Stimulated activated CD8-positive, alpha-beta memory T cell treated with anti-CD3 and anti-CD28 coated beads, Interleukin-15, amount 100 ng/mL, for 4 hours (primary cell): ENCODE measurements around the gene GSTM4.

ENCODE experiments used
- DNase-seq, 2 donors: peaks; one replicate each; pipeline ENCODE4 v3.0.0-alpha.2; 2020; ENCODE audit warnings: low read depth in 2 of 2

The GSTM4 gene

GRCh38 chr1:109655615-109656519 lies at the start of gene GSTM4:
GSTM4 (plus strand) TSS chr1:109656099; CDS start chr1:109656390, 291 bp downstream.
- DNase-seq = peak; percentile 22 to 39

DNA sequence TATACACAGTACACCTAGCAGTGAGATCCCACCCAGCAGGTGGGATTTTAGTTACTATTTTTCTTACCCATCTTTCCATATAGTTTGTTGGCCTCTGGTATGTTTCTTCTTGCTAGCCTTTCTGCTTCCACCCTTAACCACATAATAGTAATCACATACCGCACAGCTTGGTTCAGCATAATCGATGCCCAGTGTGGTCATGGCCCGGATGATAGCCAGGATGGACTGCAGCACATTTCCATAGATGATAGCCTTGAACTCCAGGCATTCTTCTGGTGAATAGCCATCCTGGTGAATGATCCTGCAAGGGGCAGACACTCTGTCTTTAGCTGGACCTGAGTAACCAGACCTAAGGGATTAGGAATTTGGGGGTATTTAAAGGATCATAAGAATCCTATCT lies 46.0 kb upstream of the GSTM4 start:
- no peak for DNase-seq

DNA sequence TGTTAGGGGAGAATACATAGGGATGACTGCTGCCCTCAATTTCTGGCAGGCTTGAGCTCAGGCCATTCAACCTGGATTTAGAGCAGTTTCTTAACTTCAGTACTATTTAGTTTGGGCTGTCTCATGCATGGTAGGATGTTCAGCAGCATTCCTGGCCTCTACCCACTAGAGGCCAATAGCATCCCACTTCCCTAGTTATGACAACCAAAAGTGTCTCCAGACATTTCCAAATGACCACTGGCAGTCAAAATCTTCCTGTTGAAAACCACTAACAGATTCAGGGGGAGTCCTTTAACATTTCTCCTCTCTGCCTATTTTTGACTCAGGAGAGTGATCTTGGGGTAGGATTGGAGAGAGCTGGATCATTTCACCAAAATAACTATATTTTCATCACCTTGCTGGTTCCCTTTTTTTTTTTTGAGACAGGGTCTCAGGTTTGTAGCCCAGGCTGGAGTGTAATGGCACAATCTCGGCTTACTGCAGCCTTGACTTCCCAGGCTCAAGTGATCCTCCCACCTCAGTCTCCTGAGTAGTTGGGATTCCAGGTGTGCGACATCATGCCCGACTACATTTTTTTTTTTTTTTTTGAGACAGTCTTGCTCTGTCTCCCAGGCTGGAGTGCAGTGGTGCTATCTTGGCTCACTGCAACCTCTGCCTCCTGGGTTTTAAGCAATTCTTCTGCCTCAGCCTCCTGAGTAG lies 45.1 kb upstream of the GSTM4 start:
- DNase-seq = no peak

GRCh38 chr1:109611308-109611990 lies 44.5 kb upstream of the GSTM4 start:
- no peak for DNase-seq

DNA sequence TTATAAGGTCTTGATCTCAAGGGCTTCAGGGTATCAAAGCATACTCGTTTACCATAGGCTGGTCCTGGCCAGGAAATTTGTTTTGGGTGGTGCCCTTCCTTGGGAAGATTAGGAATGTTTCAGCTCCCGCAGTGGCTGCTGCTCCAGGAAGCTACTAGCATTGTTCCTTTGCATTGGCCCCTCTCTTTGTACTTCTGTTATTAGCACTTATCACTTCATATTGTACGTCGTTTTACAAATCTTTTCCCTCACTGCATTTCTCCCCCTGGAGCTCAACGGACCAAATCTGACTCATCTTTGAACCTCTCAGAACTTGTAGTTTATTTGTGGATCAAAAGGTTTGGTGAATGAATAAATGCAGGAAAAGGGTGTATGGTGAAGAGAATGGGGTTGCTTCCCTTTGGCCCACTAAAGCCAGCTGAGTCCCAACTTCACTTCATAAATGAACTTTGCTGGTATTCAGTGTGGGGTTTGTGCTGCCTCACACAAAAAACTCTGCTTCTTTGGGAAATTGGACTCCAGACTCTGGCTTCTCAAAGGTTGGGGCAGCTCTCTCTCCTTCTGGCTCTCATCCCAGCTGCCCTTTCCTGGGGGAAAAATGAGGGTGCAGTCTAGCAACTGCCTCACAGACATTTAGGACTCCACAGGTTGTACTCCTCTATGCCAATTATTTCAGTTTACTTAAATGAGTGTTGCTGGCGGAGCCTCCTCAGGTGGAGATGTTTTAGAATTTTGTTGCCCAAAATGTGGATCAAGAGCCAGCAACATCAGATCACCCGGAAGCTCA lies 42.3 kb upstream of the GSTM4 start:
- no peak for DNase-seq

GRCh38 chr1:109615879-109616278 lies 40.0 kb upstream of the GSTM4 start:
- DNase-seq = no peak

DNA sequence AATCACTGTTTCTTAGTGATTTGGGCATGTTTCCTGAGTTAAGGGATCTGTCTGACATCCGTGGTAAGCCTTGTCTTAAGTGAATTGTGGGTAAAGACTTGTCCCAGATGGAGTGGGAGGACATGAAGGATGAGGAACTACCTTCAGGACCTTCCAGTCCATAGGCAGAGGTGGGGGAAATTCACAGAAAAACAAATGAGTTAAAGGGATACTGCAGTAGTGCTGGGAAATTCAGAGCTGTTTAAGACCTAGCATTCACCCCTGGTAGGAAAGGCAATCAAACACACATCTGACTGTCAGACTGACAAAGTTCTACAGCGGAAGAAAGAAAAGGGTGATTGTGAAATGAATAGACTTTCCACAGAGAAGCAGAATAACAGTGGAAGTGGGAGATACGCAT lies 39.5 kb upstream of the GSTM4 start:
- DNase-seq = no peak

- no peak for DNase-seq
These were observed 38.6 kb upstream of the GSTM4 start for GRCh38 chr1:109617291-109617801.

GRCh38 chr1:109618661-109619575 lies 37.0 kb upstream of the GSTM4 start:
- DNase-seq = no peak

- DNase-seq = peak; percentile 52 to 58
These were observed 36.1 kb upstream of the GSTM4 start, which contains the start of the genes AMPD2 and GNAT2 for GRCh38 chr1:109619576-109620400. AMPD2 (plus strand) TSS chr1:109619837; CDS start chr1:109621176, 1,339 bp downstream. GNAT2 (minus strand) TSS chr1:109619616; CDS start chr1:109612870, 6,746 bp downstream.

DNA sequence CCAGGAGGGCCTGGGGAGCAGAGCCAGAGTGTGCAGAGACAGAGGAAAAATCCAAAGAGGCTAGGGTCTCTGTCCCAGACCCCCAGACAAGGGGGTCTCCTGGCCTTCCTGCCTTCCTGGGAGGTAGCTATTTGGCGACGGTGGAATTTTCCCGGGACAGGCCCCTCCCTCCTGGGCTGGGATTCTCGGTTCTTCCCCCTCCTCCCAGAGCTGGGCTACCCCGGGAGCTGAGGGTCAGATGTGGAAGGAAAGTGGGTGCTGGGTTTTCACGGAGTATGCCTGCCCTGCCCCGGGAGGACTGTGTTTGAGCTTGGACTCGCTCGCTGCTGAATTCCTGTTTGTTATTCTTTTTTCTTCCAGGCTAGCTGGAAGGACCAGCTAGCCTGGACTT lies 35.5 kb upstream of the GSTM4 start:
- no peak for DNase-seq

GRCh38 chr1:109620841-109621286 lies 35.0 kb upstream of the GSTM4 start:
- DNase-seq = peak; percentile 88 to 95

- DNase-seq = no peak
These were observed 34.3 kb upstream of the GSTM4 start for GRCh38 chr1:109621379-109622136.

- DNase-seq = no peak
These were observed 33.6 kb upstream of the GSTM4 start for GRCh38 chr1:109622137-109622892.

DNA sequence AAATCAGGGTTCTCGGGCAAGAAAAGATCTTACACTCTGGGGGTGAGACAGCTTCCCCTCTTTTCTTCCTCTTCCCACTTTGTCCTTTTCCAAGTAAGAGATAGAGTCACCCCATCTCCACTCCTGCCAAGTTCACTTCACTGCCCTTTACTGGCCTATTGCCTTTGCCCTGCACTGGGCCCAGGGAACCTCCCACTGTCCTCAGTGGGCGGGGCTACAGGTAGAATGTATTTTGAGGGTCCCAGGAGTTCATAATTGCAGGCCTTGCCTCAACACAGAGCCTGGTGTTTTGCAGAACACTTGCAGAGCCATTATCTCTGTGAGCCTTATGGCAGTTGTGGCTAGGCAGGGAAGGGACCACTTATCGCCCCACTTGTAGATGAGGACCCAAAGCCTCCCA lies 33.0 kb upstream of the GSTM4 start:
- no peak for DNase-seq

GRCh38 chr1:109623601-109624161 lies 32.2 kb upstream of the GSTM4 start:
- DNase-seq = no peak
